ENCODE data around the gene DCDC2C.

DCDC2C gene

GRCh38 chr2:3709225-3709624 is 5.8 kb downstream of the DCDC2C start:
- DNase-seq (ENCODE audit: low read depth in 2 of 2), result no peak

DNA sequence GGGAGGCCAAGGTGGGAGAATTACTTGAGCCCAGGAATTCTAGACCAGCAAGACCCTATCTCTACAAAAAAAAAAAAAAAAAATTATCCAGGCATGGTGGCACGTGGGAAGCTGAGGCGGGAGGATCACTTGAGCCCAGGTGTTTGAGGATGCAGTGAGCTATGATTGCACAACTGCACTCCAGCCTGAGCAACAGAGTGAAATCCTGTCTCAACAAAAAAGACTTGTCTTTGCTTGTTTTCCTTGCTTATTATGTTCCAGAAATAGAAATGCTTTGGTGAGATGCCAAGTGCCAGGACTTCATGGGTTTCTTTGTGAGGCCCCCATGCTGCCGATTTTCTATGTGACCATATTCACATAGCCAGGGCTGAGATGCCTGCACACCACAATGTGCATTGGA is 9.0 kb downstream of the DCDC2C start:
- no peak for DNase-seq (ENCODE audit: low read depth in 2 of 2)

DNA sequence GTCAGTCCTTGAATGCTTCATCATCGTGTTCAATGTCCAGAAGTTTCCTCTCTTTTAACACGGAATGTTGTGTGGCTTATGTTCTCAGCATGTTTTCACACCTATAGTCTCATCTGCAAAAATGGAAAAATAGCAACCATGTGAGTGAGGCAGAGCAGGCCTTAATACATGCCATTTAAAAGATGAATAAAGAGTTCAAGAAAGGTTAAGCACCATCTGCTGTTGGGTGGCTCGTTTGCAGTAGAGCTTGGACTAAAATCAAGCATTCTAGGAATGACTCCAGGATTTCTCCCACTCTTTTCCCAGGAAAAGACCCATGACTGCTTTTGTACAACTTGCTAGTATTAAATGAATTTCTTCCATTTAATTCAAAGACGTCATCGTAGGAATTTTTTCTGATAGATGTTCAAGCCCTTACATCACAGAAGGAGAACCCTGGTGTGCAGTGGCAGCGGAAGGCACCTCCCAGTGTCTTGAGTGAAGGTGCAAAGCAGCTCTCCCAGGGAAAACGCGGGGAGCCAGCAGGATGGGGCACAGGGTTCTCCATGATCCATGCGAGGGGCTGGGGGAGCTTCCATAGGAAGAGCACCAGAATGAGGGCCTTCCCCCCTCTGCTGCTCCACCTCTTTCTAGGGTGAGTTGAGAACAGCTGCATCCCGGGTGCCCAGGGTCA is 9.6 kb downstream of the DCDC2C start:
- DNase-seq (ENCODE audit: low read depth in 2 of 2), result no peak

DNA sequence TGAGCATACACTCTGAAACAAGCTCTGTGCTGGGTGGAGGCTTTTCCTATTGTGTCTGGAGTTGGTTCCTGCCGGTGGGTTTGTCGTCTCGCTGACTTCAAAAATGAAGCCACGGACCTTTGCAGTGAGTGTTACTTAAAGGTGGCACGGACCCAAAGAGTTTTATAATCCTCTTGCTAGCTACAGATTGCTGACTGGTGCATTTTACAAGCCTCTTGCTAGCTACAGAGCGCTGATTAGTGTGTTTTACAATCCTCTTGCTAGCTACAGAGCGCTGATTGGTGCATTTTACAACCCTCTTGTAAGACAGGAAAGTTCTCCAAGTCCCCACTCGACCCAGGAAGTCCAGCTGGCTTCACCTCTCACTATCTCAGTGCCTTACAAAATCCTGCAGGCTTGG is 15.3 kb downstream of the DCDC2C start:
- DNase-seq (ENCODE audit: low read depth in 2 of 2), result no peak

DNA sequence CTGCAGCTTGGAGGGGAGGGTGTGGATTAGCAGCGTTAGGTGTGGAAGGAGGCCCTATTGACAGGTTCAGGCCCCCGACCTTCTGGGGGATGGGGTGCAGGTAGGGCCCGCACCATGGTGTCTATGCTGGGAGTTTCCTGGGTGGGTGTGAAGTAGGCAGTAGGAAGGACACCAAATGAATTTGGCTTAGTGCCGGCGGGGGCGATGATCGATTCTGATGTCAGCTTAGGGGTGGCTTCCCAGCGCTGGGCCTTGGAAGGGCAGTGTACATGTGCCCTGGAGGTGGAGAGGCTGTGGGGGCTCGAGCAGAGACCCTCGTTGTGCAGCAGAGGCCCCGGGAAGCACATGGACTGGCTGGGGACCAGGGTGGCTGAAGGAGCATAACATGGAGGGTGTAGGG is 21.6 kb downstream of the DCDC2C start:
- no peak for DNase-seq (ENCODE audit: low read depth in 2 of 2)

GRCh38 chr2:3725458-3726250 is 22.3 kb downstream of the DCDC2C start:
- DNase-seq (ENCODE audit: low read depth in 2 of 2), result no peak

GRCh38 chr2:3726511-3726910 is 23.1 kb downstream of the DCDC2C start:
- no peak for DNase-seq (ENCODE audit: low read depth in 2 of 2)

GRCh38 chr2:3727397-3728045 is 24.1 kb downstream of the DCDC2C start:
- no peak for DNase-seq (ENCODE audit: low read depth in 2 of 2)

DNA sequence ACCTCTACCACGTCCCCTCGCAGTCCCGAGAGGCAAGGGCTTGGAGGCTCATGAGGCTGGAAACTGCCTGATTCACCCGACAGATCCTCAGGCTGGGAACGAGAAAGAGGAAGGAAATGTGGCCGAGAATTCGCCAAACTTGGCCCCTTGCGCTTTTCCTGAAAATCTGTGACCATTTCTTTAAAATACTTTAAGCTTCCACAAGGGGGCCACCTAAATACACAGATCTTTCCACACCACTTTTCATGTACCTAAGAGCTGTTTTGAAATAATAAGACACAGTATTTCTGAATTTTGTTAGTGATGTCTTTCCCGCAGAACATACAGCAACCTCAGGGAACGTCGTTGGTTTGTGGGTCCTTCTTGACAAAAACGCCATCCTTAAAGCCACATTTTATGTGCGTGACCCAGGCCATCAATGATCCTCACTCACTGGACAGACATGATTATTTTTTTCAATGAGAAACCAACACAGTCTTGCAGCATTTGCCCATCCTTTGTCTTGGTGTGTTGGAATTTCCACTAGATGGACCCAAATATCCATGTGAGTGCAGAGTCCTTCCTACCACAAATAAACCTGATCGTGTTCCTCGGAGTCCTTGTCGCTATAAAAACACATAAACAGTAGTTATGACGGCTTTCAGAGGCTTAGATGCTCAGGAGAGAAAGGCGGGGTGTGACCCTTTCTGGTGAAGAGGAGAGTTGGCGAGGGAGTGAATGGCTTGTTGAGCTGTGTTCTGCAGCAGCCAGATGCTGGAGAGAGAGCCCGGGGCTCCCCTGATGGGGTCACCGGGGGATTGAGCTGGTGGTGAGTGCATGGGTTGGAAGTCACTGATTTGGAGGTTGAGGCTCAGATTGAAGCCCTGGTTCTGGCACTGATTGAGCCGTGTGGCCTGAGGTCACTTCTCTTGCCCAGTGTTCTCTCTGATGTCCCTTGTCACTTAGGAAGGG is 25.0 kb downstream of the DCDC2C start:
- DNase-seq (ENCODE audit: low read depth in 2 of 2), result no peak

GRCh38 chr2:3729055-3729448 is 25.7 kb downstream of the DCDC2C start:
- DNase-seq (ENCODE audit: low read depth in 2 of 2), result no peak

DNA sequence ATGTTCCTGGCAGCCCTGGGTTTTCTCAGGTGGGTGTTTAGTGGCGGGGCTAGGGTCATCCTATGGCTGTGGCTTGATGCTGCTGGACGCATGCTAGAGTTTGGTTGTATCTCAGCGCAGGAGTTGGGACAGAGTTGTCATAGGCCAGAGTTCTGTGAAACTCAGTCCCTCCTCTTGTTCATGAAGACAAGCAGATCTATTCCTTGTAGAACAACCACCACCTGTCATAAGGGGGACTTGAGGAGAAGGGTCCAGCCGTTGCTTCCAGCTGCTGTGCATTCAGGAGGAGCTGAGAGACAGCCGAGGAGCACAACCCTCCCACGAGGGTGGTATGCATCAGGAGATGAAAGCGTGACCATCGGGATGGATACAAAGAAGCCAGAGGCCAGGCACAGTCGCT is 26.4 kb downstream of the DCDC2C start:
- DNase-seq (ENCODE audit: low read depth in 2 of 2), result no peak

- no peak for DNase-seq (ENCODE audit: low read depth in 2 of 2)
Observed at GRCh38 chr2:3730646-3731045, 27.3 kb downstream of the DCDC2C start.

GRCh38 chr2:3731829-3732228 is 28.5 kb downstream of the DCDC2C start:
- DNase-seq (ENCODE audit: low read depth in 2 of 2), result no peak

DNA sequence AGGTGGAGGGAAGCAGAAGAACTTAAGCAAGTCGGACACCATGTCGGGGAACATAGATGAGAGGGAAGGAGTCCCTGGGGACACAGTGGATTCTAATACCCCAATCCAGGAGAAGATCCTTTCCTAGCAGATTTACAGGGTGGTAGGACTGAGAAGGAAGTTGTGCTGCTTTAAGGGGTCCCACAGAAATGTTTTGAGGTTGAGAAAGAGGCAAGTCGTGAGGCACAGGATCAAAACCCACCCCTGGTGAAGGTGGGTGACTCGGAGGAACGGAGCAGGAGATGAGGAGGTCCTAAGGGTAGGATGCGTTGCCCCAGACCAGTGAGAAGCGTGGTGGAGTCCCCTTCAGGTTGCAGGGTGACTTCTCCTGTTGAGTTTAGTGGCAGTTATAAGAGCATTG is 32.7 kb downstream of the DCDC2C start:
- DNase-seq (ENCODE audit: low read depth in 2 of 2), result no peak

- DNase-seq (ENCODE audit: low read depth in 2 of 2), result no peak
Observed at GRCh38 chr2:3737128-3737527, 33.8 kb downstream of the DCDC2C start.

- DNase-seq (ENCODE audit: low read depth in 2 of 2), result no peak
Observed at GRCh38 chr2:3738454-3738853, 35.1 kb downstream of the DCDC2C start.

DNA sequence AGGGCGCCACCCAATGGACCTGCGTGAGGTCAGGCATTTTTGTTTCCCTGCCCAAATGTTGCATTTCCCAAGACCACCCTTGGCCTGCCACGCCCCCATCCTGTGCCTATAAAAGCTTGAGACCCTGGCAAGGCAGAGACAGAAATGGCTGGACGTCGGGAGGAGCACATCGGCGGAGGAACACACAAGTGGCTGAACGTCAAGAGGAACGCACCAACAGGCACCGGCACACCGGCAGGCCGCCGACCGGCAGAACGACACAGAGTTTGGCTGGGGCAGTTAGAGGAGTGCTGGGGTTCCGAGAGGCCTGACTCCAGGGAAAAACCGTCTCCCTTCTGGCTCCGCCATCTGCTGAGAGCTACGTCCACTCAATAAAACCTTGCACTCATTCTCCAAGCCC is 35.9 kb downstream of the DCDC2C start:
- no peak for DNase-seq (ENCODE audit: low read depth in 2 of 2)

- no peak for DNase-seq (ENCODE audit: low read depth in 2 of 2)
Observed at GRCh38 chr2:3741396-3741795, 38.0 kb downstream of the DCDC2C start.

- DNase-seq (ENCODE audit: low read depth in 2 of 2), result no peak
Observed at GRCh38 chr2:3741867-3742602, 38.7 kb downstream of the DCDC2C start.

DNA sequence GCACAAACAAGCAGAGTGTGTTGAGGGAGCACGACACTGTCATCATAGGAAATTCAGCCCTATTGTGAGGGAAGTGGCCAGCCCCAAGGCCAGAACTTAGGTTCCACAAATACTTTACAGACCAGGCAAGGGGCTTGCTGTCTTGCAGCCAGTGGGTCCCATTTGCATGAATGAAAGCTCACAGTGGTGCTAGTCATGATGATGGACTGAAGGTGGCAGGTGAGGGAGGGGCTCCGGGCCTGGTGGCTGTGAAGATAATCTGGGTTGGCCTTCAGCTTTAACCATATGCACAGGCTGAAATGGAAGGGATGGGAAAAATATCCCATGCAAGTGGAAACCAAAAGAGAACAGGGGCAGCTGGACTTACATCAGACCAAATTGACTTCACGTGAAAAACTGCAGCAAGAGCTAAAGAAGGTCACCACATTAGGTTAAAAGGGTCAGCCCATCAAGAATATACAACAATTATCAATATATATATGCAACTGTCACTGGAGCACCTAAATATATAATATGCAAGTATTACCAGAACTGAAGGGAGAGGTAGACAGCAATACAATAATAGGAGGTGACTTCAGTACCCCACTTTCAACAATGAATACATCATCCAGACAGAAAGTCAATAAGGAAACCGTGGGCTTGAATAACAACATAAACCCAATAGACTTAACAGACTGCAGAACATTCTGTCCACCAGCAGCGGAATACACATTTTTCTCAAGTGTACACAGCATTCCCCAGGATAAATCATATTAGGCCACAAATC is 39.6 kb downstream of the DCDC2C start:
- no peak for DNase-seq (ENCODE audit: low read depth in 2 of 2)

Measured in stimulated activated CD8-positive, alpha-beta memory T cell treated with anti-CD3 and anti-CD28 coated beads, Interleukin-15, amount 100 ng/mL, for 4 hours (primary cell).